HEK293 (cell line): ENCODE data around the gene TOPBP1.

Experiments
- CTCF ChIP-seq: fragments of 450-650 bp; formaldehyde crosslinking; IDR thresholded peaks from 2 replicates; pipeline ENCODE4 v1.5.1; 2016; ENCODE audit warnings: missing biosample characterization, missing genetic modification characterization
- REST ChIP-seq: fragments of 450-650 bp; formaldehyde crosslinking; IDR thresholded peaks from 2 replicates; pipeline ENCODE4 v1.5.1; 2016; ENCODE audit warnings: missing biosample characterization, missing genetic modification characterization
- ZBTB17 ChIP-seq: fragments of 450-650 bp; formaldehyde crosslinking; IDR thresholded peaks from 2 replicates; pipeline ENCODE4 v1.5.1; 2016; ENCODE audit warnings: missing biosample characterization, missing genetic modification characterization
- ZBTB21 ChIP-seq: fragments of 450-650 bp; formaldehyde crosslinking; IDR thresholded peaks from 2 replicates; pipeline ENCODE4 v1.5.1; 2017; ENCODE audit warnings: missing biosample characterization, missing genetic modification characterization
- ZBTB6 ChIP-seq: fragments of 450-650 bp; formaldehyde crosslinking; IDR thresholded peaks from 2 replicates; pipeline ENCODE4 v1.5.1; 2017; ENCODE audit warnings: missing biosample characterization, missing genetic modification characterization
- ZNF112 ChIP-seq: fragments of 450-650 bp; formaldehyde crosslinking; IDR thresholded peaks from 2 replicates; pipeline ENCODE4 v1.5.0; 2017; ENCODE audit warnings: missing biosample characterization, missing genetic modification characterization
- ZNF175 ChIP-seq: fragments of 450-650 bp; formaldehyde crosslinking; IDR thresholded peaks from 2 replicates; pipeline ENCODE4 v1.5.1; 2016; ENCODE audit warnings: missing biosample characterization, missing genetic modification characterization
- ZNF23 ChIP-seq: fragments of 450-650 bp; formaldehyde crosslinking; IDR thresholded peaks from 2 replicates; pipeline ENCODE4 v1.5.1; 2016; ENCODE audit warnings: missing biosample characterization, missing genetic modification characterization, borderline replicate concordance
- ZNF530 ChIP-seq: fragments of 450-650 bp; formaldehyde crosslinking; IDR thresholded peaks from 2 replicates; pipeline ENCODE4 v1.5.1; 2016; ENCODE audit warnings: low read depth, missing biosample characterization, missing genetic modification characterization
- ZNF660 ChIP-seq: fragments of 450-650 bp; IDR thresholded peaks from 2 replicates; pipeline ENCODE4 v1.5.1; 2018; ENCODE audit warnings: missing biosample characterization, mild to moderate bottlenecking, missing genetic modification characterization
- ZSCAN18 ChIP-seq: fragments of 450-650 bp; formaldehyde crosslinking; IDR thresholded peaks from 2 replicates; pipeline ENCODE4 v1.5.1; 2016; ENCODE audit warnings: missing biosample characterization, missing genetic modification characterization
- ZSCAN30 ChIP-seq: fragments of 450-650 bp; IDR thresholded peaks from 2 replicates; pipeline ENCODE4 v1.5.1; 2018; ENCODE audit warnings: missing biosample characterization, mild to moderate bottlenecking, missing genetic modification characterization, moderate library complexity

- TF ChIP-seq ZNF175 (tag by site-specific recombination) (no peak), ZNF23 (tag by site-specific recombination) (no peak), ZSCAN30 (tag by site-specific recombination) (no peak), ZNF530 (tag by site-specific recombination) (no peak), ZNF660 (tag by site-specific recombination) (no peak), CTCF (tag by site-specific recombination) (no peak; the same call in 1 of the 2 replicates), REST (tag by site-specific recombination) (no peak), ZBTB21 (tag by site-specific recombination) (no peak), ZBTB6 (tag by site-specific recombination) (no peak), ZBTB17 (no peak), ZSCAN18 (tag by site-specific recombination) (no peak), ZNF112 (tag by site-specific recombination) (no peak)
These were observed 88.6 kb downstream of the TOPBP1 start for GRCh38 chr3:133573054-133573628.
